HEK293 (cell line): ENCODE measurements around the gene XIRP2.

Experiments
- CTCF ChIP-seq: fragments of 450-650 bp; formaldehyde crosslinking; IDR thresholded peaks from 2 replicates; pipeline ENCODE4 v1.5.1; 2016; ENCODE audit warnings: missing biosample characterization, missing genetic modification characterization
- OVOL3 ChIP-seq: fragments of 450-650 bp; formaldehyde crosslinking; IDR thresholded peaks from 2 replicates; pipeline ENCODE4 v1.5.1; 2016; ENCODE audit warnings: missing biosample characterization, missing genetic modification characterization
- ZNF571 ChIP-seq: fragments of 450-650 bp; formaldehyde crosslinking; IDR thresholded peaks from 2 replicates; pipeline ENCODE4 v1.5.0; 2017; ENCODE audit warnings: missing biosample characterization, missing genetic modification characterization

- TF ChIP-seq CTCF (tag by site-specific recombination) (no peak), OVOL3 (tag by site-specific recombination) (no peak), ZNF571 (no peak)
Measured at GRCh38 chr2:167142554-167142953, 254.3 kb downstream of the XIRP2 start.
